Measurements from ENCODE around the gene NT5DC1. TPM values are rescaled to one million over a fixed set of nuclear protein-coding genes. Genes with fewer than 3 reads are reported as not detected.

Gene NT5DC1
- total RNA-seq, 4 donors from 2014 or later: 7.0 to 15.4 (median 12.0) TPM

GRCh38 chr6:116175344-116175743 is 74.7 kb downstream of the NT5DC1 start:
- intact Hi-C loops (cut with DNase I; ENCODE audit: low total_unique reads) (no loop called here), in situ Hi-C loops (cut with MboI; ENCODE audit: low sequenced_read_pairs in 4 of 4) (no loop called here)
- DNase-seq: no peak
- no peak for ATAC-seq
- TF ChIP-seq, protein P1, sequence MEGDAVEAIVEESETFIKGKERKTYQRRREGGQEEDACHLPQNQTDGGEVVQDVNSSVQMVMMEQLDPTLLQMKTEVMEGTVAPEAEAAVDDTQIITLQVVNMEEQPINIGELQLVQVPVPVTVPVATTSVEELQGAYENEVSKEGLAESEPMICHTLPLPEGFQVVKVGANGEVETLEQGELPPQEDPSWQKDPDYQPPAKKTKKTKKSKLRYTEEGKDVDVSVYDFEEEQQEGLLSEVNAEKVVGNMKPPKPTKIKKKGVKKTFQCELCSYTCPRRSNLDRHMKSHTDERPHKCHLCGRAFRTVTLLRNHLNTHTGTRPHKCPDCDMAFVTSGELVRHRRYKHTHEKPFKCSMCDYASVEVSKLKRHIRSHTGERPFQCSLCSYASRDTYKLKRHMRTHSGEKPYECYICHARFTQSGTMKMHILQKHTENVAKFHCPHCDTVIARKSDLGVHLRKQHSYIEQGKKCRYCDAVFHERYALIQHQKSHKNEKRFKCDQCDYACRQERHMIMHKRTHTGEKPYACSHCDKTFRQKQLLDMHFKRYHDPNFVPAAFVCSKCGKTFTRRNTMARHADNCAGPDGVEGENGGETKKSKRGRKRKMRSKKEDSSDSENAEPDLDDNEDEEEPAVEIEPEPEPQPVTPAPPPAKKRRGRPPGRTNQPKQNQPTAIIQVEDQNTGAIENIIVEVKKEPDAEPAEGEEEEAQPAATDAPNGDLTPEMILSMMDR (IDR thresholded peaks at IDR 0.05 in 4 of 5, conservative IDR thresholded peaks at IDR 0.05 in 1 of 5): no peak
- no peak for TF ChIP-seq POLR2A (IDR thresholded peaks at IDR 0.05)
- peaks cover 0 to 8% (median 0%) of the 10 kb centered on the region in 3 donors for H3K9me3 ChIP-seq
- H3K36me3 ChIP-seq: no peaks in the 10 kb centered on the region
- H3K4me3 ChIP-seq: no peak overlapping the region
- H3K4me1 ChIP-seq: peaks cover 0 to 3% of the 10 kb centered on the region in 2 donors
- no peaks in the 10 kb centered on the region for H3K27me3 ChIP-seq
- H3K27ac ChIP-seq: no peak overlapping the region

DNA sequence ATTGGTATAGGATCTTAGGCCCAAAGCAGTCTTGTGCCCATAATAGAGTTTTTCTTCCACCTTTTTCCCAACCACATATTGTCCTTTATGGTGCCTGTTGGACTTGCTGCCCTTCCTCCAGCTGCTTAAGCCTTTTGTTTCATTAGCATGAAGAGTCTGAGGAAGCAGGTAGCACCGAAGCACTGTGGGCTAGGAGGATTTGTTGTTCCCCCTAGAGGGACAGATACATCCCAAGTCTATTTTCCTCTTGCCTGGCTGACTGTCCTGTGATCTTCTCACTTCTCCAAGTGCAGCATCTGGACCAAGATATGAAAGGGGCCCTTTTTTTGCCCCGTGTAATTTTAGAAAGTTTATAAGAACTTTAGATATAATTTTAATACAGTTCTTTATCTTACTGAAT is 75.9 kb downstream of the NT5DC1 start:
- Histone ChIP-seq H3K4me1 (peaks cover 0 to 3% of the 10 kb centered on the region in 2 donors), H3K27me3 (no peaks in the 10 kb centered on the region), H3K27ac (no peak overlapping the region), H3K9me3 (peaks cover 0 to 8% (median 0%) of the 10 kb centered on the region in 3 donors), H3K36me3 (no peaks in the 10 kb centered on the region), H3K4me3 (no peak overlapping the region)
- TF ChIP-seq POLR2A (IDR thresholded peaks at IDR 0.05): no peak
- TF ChIP-seq, protein P1 (IDR thresholded peaks at IDR 0.05 in 4 of 5, conservative IDR thresholded peaks at IDR 0.05 in 1 of 5): no peak
- no peak for ATAC-seq
- intact Hi-C loops (cut with DNase I; ENCODE audit: low total_unique reads) (no loop called here), in situ Hi-C loops (cut with MboI; ENCODE audit: low sequenced_read_pairs in 4 of 4) (no loop called here)
- DNase-seq: no peak

DNA sequence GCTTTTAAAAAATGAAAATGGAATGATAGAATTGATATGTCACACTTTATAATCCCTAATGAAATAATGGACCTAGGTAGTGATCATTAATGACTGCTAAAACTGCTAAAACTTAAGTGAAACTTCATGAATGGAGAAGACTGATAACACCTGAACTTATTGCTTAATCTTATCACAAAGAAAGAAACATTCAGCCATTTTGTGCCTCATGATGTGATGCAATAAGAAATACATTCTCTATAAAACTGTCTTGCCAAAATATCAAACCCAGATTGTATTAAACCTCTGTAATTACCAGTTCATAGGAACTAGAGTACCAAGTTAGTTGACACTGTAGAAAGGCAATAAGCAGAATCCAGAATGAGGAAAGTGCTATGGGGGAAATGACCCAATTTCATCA is 79.7 kb downstream of the NT5DC1 start:
- Histone ChIP-seq H3K4me1 (no peaks in the 10 kb centered on the region), H3K27ac (no peak overlapping the region), H3K4me3 (no peak overlapping the region), H3K9me3 (peaks cover 0 to 2% (median 0%) of the 10 kb centered on the region in 3 donors), H3K36me3 (no peaks in the 10 kb centered on the region), H3K27me3 (no peaks in the 10 kb centered on the region)
- no peak for DNase-seq
- in situ Hi-C loops (cut with MboI; ENCODE audit: low sequenced_read_pairs in 4 of 4) (no loop called here), intact Hi-C loops (cut with DNase I; ENCODE audit: low total_unique reads) (no loop called here)
- TF ChIP-seq, protein P1 (IDR thresholded peaks at IDR 0.05 in 4 of 5, conservative IDR thresholded peaks at IDR 0.05 in 1 of 5): no peak
- no peak for TF ChIP-seq POLR2A (IDR thresholded peaks at IDR 0.05)
- no peak for ATAC-seq

DNA sequence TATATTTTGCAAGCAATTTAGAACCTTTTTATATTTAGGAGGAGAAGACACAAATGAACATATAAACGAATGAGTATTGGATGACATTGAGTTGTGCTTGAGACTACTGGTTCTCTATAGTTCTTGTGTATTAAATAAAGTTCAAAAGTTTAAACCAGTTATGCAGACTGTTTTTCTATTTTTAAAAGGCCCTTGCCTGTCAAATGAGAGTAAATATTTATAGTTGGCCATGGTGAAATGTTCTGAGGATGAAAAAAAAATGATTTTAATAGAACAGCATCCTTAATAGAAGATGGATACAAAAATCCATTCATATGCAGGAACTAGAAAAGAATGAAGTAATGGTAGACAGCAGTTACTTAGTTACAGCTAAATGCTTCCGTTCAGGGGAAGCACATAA is 88.8 kb downstream of the NT5DC1 start:
- Histone ChIP-seq H3K4me1 (peaks cover 21 to 25% of the 10 kb centered on the region in 2 donors), H3K36me3 (no peaks in the 10 kb centered on the region), H3K9me3 (no peaks in the 10 kb centered on the region), H3K27ac (no peak overlapping the region), H3K27me3 (no peaks in the 10 kb centered on the region), H3K4me3 (no peak overlapping the region)
- TF ChIP-seq POLR2A (IDR thresholded peaks at IDR 0.05): no peak
- TF ChIP-seq, protein P1 (IDR thresholded peaks at IDR 0.05 in 4 of 5, conservative IDR thresholded peaks at IDR 0.05 in 1 of 5): no peak
- in situ Hi-C loops (cut with MboI; ENCODE audit: low sequenced_read_pairs in 4 of 4) (no loop called here), intact Hi-C loops (cut with DNase I; ENCODE audit: low total_unique reads) (no loop called here)
- DNase-seq (no peak), ATAC-seq (no peak)

GRCh38 chr6:116190550-116190949 is 89.9 kb downstream of the NT5DC1 start:
- no peak for ATAC-seq
- H3K27me3 ChIP-seq: no peaks in the 10 kb centered on the region

More at GRCh38 chr6:116190550-116190949, 89.9 kb downstream of the NT5DC1 start:
- intact Hi-C loops (cut with DNase I; ENCODE audit: low total_unique reads): no loop called here
- Histone ChIP-seq H3K27ac (no peak overlapping the region), H3K36me3 (no peaks in the 10 kb centered on the region), H3K4me3 (no peak overlapping the region), H3K9me3 (no peaks in the 10 kb centered on the region), H3K4me1 (peaks cover 28 to 29% of the 10 kb centered on the region in 2 donors)
- no peak for DNase-seq
- in situ Hi-C loops (cut with MboI; ENCODE audit: low sequenced_read_pairs in 4 of 4): no loop called here
- TF ChIP-seq POLR2A (IDR thresholded peaks at IDR 0.05): no peak
- TF ChIP-seq, protein P1 (IDR thresholded peaks at IDR 0.05 in 4 of 5, conservative IDR thresholded peaks at IDR 0.05 in 1 of 5): no peak
